Right atrium auricular region (tissue), 2 donors: ENCODE data around the gene RAB7A. TPM values are rescaled to one million over a fixed set of nuclear protein-coding genes. Genes with fewer than 3 reads are reported as not detected.
A peak's percentile ranks its signal among the peaks of the same experiment; 100 is the strongest.

ENCODE experiments used
- DNase-seq: peaks from one replicate; pipeline ENCODE4 v3.0.0-alpha.2; 2019; ENCODE audit warnings: low spot score
- H3K27ac ChIP-seq, 2 donors: fragments of 200-600 bp; sonication (generic); 1 replicate in 1 of 2; 2 replicates in 1 of 2; pipeline ENCODE4 v1.5.1; 2016 to 2019
- H3K27me3 ChIP-seq, 2 donors: fragments of 200-600 bp; sonication (generic); one replicate each; pipeline versions ENCODE4 v1.5.1 to v1.6.0; 2017 to 2019
- H3K36me3 ChIP-seq: fragments of 200-600 bp; sonication (generic); one replicate; pipeline ENCODE4 v1.5.1; 2016
- H3K4me1 ChIP-seq, 2 donors: fragments of 200-600 bp; sonication (generic); one replicate each; pipeline versions ENCODE4 v1.5.1 to v1.6.0; 2017 to 2019
- H3K4me3 ChIP-seq, 2 donors: fragments of 200-600 bp; sonication (generic); 1 replicate in 1 of 2; 2 replicates in 1 of 2; pipeline ENCODE4 v1.5.1; 2017 to 2019; ENCODE audit warnings: mild to moderate bottlenecking in 1 of 2, moderate library complexity in 1 of 2
- H3K9me3 ChIP-seq, 2 donors: fragments of 200-600 bp; sonication (generic); one replicate each; pipeline ENCODE4 v1.5.1; 2019
- total RNA-seq, 2 donors: library from RNA; depleted of rRNA; stranded (reverse); fragments of >200 nt; gene quantifications; one replicate each; pipeline ENCODE4 v1.1.0, GENCODE V29; 2016
- TF ChIP-seq, protein P1 (sequence below), 2 donors: fragments of 200-600 bp; sonication (generic); IDR thresholded peaks; one replicate each; pipeline ENCODE4 v1.5.1; 2019; ENCODE audit warnings: antibody characterized with exemption in 2 of 2

Gene RAB7A
- total RNA-seq, 2 donors from 2014 or later: 123 to 135 TPM

- TF ChIP-seq, protein P1, sequence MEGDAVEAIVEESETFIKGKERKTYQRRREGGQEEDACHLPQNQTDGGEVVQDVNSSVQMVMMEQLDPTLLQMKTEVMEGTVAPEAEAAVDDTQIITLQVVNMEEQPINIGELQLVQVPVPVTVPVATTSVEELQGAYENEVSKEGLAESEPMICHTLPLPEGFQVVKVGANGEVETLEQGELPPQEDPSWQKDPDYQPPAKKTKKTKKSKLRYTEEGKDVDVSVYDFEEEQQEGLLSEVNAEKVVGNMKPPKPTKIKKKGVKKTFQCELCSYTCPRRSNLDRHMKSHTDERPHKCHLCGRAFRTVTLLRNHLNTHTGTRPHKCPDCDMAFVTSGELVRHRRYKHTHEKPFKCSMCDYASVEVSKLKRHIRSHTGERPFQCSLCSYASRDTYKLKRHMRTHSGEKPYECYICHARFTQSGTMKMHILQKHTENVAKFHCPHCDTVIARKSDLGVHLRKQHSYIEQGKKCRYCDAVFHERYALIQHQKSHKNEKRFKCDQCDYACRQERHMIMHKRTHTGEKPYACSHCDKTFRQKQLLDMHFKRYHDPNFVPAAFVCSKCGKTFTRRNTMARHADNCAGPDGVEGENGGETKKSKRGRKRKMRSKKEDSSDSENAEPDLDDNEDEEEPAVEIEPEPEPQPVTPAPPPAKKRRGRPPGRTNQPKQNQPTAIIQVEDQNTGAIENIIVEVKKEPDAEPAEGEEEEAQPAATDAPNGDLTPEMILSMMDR (IDR thresholded peaks at IDR 0.05): no peak
- Histone ChIP-seq H3K27ac (peak overlapping the region; percentile 74 to 75), H3K4me1 (peaks cover 0 to 81% of the 10 kb centered on the region in 2 donors)
Measured at GRCh38 chr3:128781164-128781563, 55.2 kb downstream of the RAB7A start.

DNA sequence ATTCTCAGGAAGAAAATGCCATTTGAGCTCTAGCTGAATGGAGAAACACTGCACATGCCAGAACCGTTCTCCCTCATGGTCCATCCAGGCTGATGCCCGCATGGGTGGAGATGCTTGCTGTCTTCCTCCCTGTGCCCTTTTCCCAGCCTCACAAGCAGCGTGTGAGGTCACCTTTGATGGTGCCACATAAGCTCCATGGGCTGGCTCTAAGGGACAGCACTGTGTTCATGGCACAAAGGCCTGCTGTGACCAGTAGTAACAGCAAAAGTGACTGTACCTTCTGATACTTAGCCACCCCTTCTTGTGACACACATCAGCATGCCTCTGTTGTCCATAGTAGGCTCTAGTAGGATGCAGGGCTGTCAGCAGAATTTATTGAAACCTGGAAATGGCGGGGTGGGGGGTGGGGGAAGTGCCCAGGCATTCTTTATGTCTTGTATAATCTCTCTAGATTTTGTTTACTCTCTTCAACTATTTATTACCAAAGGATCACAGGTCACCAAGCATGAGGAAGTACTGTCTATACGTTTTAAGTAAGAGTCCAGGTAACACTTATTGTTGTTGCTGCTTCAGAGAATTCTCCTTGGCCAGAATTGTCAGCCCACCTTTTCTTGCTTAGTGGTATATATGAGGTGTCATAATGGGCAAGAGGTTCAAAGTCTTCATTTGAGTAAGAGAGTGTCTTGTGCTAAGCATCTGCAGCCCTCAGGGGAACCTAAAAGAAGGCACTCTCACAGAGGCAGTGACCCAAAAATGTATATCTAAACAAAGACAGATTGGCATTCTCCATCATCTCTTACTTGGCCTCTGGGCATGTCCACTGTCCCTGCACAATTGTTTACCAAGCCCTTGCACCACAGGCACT, 56.5 kb downstream of the RAB7A start:
- no peaks in the 10 kb centered on the region for H3K36me3 ChIP-seq
- H3K9me3 ChIP-seq: no peaks in the 10 kb centered on the region
- no peak overlapping the region for H3K4me3 ChIP-seq
- peaks cover 0 to 95% of the 10 kb centered on the region in 2 donors for H3K4me1 ChIP-seq
- TF ChIP-seq, protein P1 (IDR thresholded peaks at IDR 0.05): no peak
- no peak for DNase-seq
- H3K27me3 ChIP-seq: no peaks in the 10 kb centered on the region
- peak overlapping the region; percentile 74 to 75 for H3K27ac ChIP-seq

More at GRCh38 chr3:128781164-128781563, 55.2 kb downstream of the RAB7A start:
- Histone ChIP-seq H3K27me3 (no peaks in the 10 kb centered on the region), H3K9me3 (no peaks in the 10 kb centered on the region), H3K4me3 (no peak overlapping the region), H3K36me3 (no peaks in the 10 kb centered on the region)
- no peak for DNase-seq

GRCh38 chr3:128783774-128784173, 57.8 kb downstream of the RAB7A start:
- H3K9me3 ChIP-seq: no peaks in the 10 kb centered on the region
- H3K27me3 ChIP-seq: no peaks in the 10 kb centered on the region
- TF ChIP-seq, protein P1 (IDR thresholded peaks at IDR 0.05): no peak
- no peak overlapping the region for H3K4me3 ChIP-seq
- H3K27ac ChIP-seq: peak overlapping the region; percentile 74 to 75
- H3K36me3 ChIP-seq: no peaks in the 10 kb centered on the region
- DNase-seq: no peak
- H3K4me1 ChIP-seq: peaks cover 0 to 95% of the 10 kb centered on the region in 2 donors

GRCh38 chr3:128784232-128784631, 58.2 kb downstream of the RAB7A start:
- TF ChIP-seq, protein P1 (IDR thresholded peaks at IDR 0.05): peak in 1 of 2 donors; percentile 65
- peak overlapping the region; percentile 74 to 75 for H3K27ac ChIP-seq
- H3K36me3 ChIP-seq: no peaks in the 10 kb centered on the region
- no peak overlapping the region for H3K4me3 ChIP-seq
- H3K27me3 ChIP-seq: no peaks in the 10 kb centered on the region
- no peaks in the 10 kb centered on the region for H3K9me3 ChIP-seq
- peaks cover 0 to 95% of the 10 kb centered on the region in 2 donors for H3K4me1 ChIP-seq
- no peak for DNase-seq

- H3K9me3 ChIP-seq: no peaks in the 10 kb centered on the region
- peak overlapping the region; percentile 74 to 75 for H3K27ac ChIP-seq
- no peak for DNase-seq
- peaks cover 0 to 95% of the 10 kb centered on the region in 2 donors for H3K4me1 ChIP-seq
- no peaks in the 10 kb centered on the region for H3K27me3 ChIP-seq
- no peak overlapping the region for H3K4me3 ChIP-seq
- TF ChIP-seq, protein P1 (IDR thresholded peaks at IDR 0.05): no peak
- H3K36me3 ChIP-seq: no peaks in the 10 kb centered on the region
Measured at GRCh38 chr3:128784843-128785242, 58.9 kb downstream of the RAB7A start.
